ENCODE results near the gene MTCH1. TPM values are rescaled to one million over a fixed set of nuclear protein-coding genes. Genes with fewer than 3 reads are reported as not detected.

MTCH1 gene
- total RNA-seq, 2 donors from 2014 or later: 237 to 273 TPM

- Histone ChIP-seq H3K4me1 (ENCODE audit: control insufficient read depth in 1 of 2, low read depth in 2 of 2) (no peaks in the 10 kb centered on the region), H3K27ac (no peak overlapping the region), H3K4me3 (no peak overlapping the region), H3K36me3 (no peaks in the 10 kb centered on the region), H3K9me3 (no peaks in the 10 kb centered on the region), H3K27me3 (replicated peaks; ENCODE audit: insufficient read depth) (no peaks in the 10 kb centered on the region)
- no peak for TF ChIP-seq CTCF (IDR thresholded peaks at IDR 0.05)
- ATAC-seq (ENCODE audit: insufficient number of reproducible peaks, low FRiP score, low read depth) (no peak), DNase-seq (ENCODE audit: low spot score) (no peak)
Observed at GRCh38 chr6:37010402-37010892, 24.5 kb upstream of the MTCH1 start.

GRCh38 chr6:37008484-37009465 lies 22.8 kb upstream of the MTCH1 start:
- Histone ChIP-seq H3K4me1 (ENCODE audit: control insufficient read depth in 1 of 2, low read depth in 2 of 2) (no peaks in the 10 kb centered on the region), H3K27ac (peak overlapping the region in 1 of 2 donors; percentile 19), H3K9me3 (no peaks in the 10 kb centered on the region), H3K27me3 (replicated peaks; ENCODE audit: insufficient read depth) (no peaks in the 10 kb centered on the region), H3K36me3 (no peaks in the 10 kb centered on the region), H3K4me3 (no peak overlapping the region)
- ATAC-seq (ENCODE audit: insufficient number of reproducible peaks, low FRiP score, low read depth) (no peak), DNase-seq (ENCODE audit: low spot score) (no peak)
- TF ChIP-seq CTCF (IDR thresholded peaks at IDR 0.05): no peak

- no peaks in the 10 kb centered on the region for H3K36me3 ChIP-seq
- no peaks in the 10 kb centered on the region for H3K27me3 ChIP-seq (replicated peaks; ENCODE audit: insufficient read depth)
- TF ChIP-seq CTCF (IDR thresholded peaks at IDR 0.05): no peak
- no peaks in the 10 kb centered on the region for H3K9me3 ChIP-seq
- DNase-seq (ENCODE audit: low spot score): no peak
- ATAC-seq (ENCODE audit: insufficient number of reproducible peaks, low FRiP score, low read depth): no peak
- H3K27ac ChIP-seq: peak overlapping the region in 1 of 2 donors; percentile 5
- H3K4me1 ChIP-seq (ENCODE audit: control insufficient read depth in 1 of 2, low read depth in 2 of 2): no peaks in the 10 kb centered on the region
- H3K4me3 ChIP-seq: peak overlapping the region; percentile 51
Observed at GRCh38 chr6:37007340-37008043, 21.5 kb upstream of the MTCH1 start.

- Histone ChIP-seq H3K4me1 (ENCODE audit: control insufficient read depth in 1 of 2, low read depth in 2 of 2) (no peaks in the 10 kb centered on the region), H3K9me3 (no peaks in the 10 kb centered on the region), H3K4me3 (peak overlapping the region; percentile 51), H3K27ac (no peak overlapping the region), H3K36me3 (no peaks in the 10 kb centered on the region), H3K27me3 (replicated peaks; ENCODE audit: insufficient read depth) (no peaks in the 10 kb centered on the region)
- TF ChIP-seq CTCF (IDR thresholded peaks at IDR 0.05): no peak
- ATAC-seq (ENCODE audit: insufficient number of reproducible peaks, low FRiP score, low read depth) (no peak), DNase-seq (ENCODE audit: low spot score) (no peak)
Observed at GRCh38 chr6:37006793-37007339, 20.9 kb upstream of the MTCH1 start.

Measured in thoracic aorta (tissue), 2 donors.